VCaP (cell line): ENCODE results near the gene ANAPC4.
A peak's percentile ranks its signal among the peaks of the same experiment; 100 is the strongest.

ENCODE experiments used
- H3K27ac ChIP-seq: fragments of 450-650 bp; 2 replicates; pipeline ENCODE4 v1.5.1; 2017
- CTCF ChIP-seq: fragments of 450-650 bp; conservative IDR thresholded peaks from 2 replicates; pipeline ENCODE4 v1.5.1; 2017; ENCODE audit warnings: mild to moderate bottlenecking, moderate library complexity

The ANAPC4 gene

GRCh38 chr4:25347473-25347872 lies 29.6 kb upstream of the ANAPC4 start:
- H3K27ac ChIP-seq = no peak overlapping the region
- TF ChIP-seq CTCF = no peak

- TF ChIP-seq CTCF = no peak
- no peak overlapping the region for H3K27ac ChIP-seq
These were observed 29.1 kb upstream of the ANAPC4 start for GRCh38 chr4:25347971-25348370.

GRCh38 chr4:25350561-25350960 lies 26.5 kb upstream of the ANAPC4 start:
- no peak for TF ChIP-seq CTCF
- H3K27ac ChIP-seq = no peak overlapping the region; the same call in 1 of the 2 replicates

- TF ChIP-seq CTCF = no peak
- H3K27ac ChIP-seq = no peak overlapping the region
These were observed 25.2 kb upstream of the ANAPC4 start for GRCh38 chr4:25351777-25352416.

- TF ChIP-seq CTCF = no peak
- peak overlapping the region; percentile 84 for H3K27ac ChIP-seq
These were observed 21.0 kb upstream of the ANAPC4 start for GRCh38 chr4:25356068-25356467.

GRCh38 chr4:25358515-25359275 lies 18.4 kb upstream of the ANAPC4 start:
- TF ChIP-seq CTCF = no peak
- peak overlapping the region; percentile 84 for H3K27ac ChIP-seq

GRCh38 chr4:25361253-25361652 lies 15.8 kb upstream of the ANAPC4 start:
- TF ChIP-seq CTCF = no peak
- no peak overlapping the region for H3K27ac ChIP-seq
